HL-60/S4 treated with retinoic acid at 250 ng/mL for 4 days and 3 days (cell line): ENCODE results near the gene SLC35D1.
"Not testable (repeated sequence)": the region's sequence is repeated elsewhere in the genome, so short reads cannot be mapped to it uniquely, and the experiment has no call there.

Experiments
- in situ Hi-C: fragments of 300-500 bp; cut with MboI; formaldehyde crosslinking; loops from 2 replicates; pipeline ENCODE4 v1.7.0; 2022; ENCODE audit warnings: low sequenced_read_pairs

SLC35D1 gene

DNA sequence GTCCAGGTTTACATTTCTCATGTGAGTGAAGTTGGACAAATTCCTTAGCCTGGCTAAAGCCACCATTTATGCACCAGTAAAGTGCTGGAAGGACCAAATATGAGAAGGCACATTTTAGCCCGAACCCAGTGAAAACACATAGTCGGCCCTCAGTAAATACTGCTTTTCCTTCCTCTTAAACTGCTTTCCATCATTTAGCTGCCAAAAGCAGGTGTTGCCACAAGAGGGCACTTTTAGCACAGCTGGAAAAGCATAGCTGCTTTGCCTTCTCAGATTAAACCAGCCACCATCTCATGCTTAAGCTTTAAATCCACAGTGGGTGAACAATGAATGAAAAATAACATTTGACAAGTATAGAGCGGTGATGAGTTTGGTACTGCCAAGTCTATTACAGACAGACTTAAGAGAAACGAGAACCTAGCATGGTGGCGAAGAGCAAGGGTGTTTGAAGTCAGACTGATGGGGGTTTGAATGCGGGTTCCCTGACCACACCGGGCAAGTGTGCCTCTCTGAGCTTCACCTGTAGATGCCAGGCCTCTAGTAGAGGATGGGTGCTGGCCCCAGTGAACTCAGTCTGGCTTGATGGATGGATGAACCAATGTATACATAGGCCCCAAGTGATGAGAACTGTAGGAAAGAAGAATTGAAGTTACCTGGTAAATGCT, 57.8 kb downstream of the SLC35D1 start:
- in situ Hi-C loops, result no loop called here

DNA sequence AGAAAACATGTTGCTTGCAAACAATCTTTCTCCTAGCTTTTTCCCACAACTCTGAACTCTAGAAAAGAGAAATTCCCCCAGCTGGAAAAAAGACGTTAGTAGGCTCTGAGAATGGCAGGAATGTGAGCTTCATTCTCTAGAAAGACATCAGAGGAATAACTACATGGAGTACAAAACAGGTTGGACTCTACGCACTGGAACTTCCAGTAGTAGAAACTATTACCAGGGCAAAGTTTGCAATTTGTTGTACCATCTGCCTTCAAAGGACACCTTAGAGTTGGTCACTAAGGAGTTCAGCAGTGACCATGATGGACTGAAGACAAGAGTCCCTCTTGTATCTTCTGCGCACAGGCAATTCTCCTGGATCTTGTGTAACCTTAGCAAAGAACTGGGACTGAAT, 60.9 kb downstream of the SLC35D1 start:
- in situ Hi-C loops, result no loop called here

DNA sequence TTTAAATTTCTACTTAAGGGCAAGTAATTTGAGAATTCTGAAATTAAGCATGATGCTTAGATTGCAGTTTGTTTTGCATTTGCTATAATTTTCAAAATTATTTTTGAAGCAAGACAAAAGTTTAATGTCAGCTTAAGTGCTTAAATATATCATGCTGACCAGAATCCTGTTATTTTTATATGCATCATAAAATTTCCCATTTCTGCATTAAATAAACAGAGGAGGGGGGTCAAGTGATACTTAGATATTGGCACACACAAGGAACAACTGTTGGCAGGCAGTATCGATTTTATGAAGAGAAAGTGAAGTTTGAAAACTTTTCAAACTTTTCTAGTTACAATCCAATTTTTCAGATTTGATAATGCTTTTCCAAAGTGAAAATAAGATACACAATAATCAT, 68.1 kb downstream of the SLC35D1 start:
- in situ Hi-C loops, result no loop called here

DNA sequence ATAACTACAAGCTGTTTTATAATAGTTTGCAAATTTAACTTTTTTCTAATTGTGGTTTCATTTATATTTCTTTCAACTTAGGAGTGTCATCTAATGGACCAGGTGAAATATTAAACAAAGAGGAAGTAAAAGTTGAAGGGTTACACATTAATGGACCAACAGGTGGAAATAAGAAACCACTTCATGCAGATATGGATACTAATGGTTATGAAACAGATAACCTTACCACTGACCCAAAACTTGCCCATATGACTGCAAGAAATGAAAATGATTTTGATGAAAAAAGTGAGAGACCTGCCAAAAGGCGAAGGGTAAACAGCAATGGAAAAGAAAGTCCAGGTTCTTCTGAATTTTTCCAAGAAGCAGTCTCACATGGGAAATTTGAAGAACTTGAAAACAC, 69.5 kb downstream of the SLC35D1 start:
- in situ Hi-C loops, result no loop called here

DNA sequence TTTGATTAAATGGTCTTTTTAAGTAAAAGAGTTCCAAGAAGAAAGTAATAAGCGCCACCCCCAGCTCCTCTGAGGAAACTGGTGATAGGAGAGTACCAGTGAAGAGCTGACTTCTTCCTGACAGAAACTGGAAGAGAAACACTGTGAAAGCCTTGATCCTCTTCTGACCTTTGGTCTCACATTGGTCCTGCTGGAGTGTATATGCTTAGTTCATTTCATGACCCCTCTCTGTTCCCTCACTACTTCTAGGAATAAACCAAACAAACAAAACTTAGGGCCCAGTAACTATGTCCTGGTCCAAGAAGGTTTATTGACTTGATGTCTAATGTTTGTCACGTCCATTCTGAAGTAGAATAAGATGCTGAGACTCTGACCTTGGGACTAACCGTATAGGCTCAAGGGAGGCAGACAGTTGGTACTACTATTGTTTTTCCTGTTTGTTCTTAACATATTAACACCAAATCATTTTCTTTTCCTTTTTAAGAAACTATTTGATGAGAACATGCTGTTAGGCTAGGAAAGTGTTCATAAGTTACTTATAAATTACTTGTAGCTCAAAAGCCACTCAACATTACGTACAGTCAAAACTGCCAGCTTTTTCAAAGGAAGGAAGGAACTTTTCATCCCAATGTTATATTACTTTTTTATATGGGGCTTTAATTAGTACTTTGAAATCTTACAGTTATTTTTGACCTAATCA, 71.2 kb downstream of the SLC35D1 start:
- in situ Hi-C loops, result no loop called here

DNA sequence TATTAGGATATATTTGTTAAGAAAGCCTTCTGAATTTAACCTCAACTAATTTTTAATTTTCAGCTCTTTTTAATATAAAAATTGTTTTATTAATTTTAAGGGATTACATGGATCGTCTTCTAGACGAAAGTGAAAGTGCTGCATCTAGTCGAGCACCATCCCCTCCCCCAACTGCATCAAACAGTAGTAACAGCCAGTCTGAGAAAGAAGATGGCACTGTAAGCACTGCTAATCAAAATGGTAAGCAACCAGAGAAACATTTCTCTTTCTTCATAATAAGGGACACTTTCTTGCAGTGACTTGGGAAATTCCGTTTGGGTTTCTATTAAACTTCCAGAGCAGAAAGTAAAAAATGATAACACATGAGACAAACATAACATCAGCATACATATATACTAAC, 72.3 kb downstream of the SLC35D1 start:
- in situ Hi-C loops, result no loop called here

DNA sequence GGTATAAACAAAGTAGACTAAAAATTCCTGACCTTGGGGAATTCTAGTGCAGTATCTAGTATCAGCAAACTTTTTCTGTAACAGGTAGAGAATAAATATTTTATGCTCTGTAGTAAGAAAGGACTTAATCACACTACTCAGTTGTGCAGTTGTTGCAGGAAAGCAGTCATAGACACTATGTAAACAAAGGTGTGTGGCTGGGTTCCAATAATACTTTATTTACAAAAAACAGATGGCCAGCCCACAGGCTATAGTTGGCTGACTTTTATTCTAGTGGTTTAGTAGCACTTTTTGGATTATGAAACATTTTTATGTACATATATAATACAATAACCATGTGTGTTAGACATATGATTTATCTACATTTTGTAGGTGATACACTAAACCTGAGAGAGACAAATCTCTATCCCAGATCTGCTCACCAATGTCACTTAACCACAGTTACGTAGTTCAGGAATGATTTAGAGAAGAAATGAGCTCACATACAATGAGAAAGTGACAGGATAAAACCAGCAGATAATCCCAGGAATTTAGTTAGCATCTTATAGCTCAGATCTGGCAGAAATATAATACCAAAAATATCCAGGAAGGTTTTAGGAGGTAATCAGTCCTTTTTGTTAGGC, 73.1 kb downstream of the SLC35D1 start:
- in situ Hi-C loops, result no loop called here

DNA sequence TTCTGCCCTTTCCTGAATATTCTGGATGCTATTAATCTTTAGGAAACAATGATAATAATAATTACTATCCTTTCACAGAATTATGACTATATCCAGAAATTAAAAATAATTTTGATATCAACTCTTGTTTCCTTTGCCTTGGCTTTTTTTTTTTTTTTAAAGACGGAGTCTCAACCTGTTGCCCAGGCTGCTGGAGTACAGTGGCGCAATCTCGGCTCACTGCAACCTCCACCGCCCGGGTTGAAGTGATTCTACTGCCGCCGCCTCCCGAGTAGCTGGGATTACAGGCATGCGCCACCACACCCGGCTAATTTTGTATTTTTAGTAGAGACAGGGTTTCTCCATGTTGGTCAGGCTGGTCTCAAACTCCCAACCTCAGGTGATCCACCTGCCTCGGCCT, 74.3 kb downstream of the SLC35D1 start:
- in situ Hi-C loops, result not testable (repeated sequence)

DNA sequence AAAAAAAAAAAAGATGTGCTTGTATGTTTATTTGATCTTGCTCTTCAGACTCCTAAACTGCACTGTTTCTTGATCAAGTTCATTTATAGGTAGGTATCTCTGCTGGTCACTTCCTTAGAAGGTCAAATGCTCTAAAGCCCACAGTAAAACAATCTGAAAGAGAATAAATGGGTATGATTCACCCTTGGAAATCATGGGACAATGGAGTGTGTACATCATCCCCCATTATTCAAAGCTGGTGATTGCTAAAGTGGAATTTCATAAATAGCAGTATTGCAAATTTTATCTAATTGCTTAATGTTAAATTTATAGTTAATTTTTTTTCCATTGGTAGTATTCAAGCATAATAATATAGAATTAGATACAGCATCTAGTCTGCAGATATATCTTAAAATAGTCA, 75.7 kb downstream of the SLC35D1 start:
- in situ Hi-C loops, result no loop called here

DNA sequence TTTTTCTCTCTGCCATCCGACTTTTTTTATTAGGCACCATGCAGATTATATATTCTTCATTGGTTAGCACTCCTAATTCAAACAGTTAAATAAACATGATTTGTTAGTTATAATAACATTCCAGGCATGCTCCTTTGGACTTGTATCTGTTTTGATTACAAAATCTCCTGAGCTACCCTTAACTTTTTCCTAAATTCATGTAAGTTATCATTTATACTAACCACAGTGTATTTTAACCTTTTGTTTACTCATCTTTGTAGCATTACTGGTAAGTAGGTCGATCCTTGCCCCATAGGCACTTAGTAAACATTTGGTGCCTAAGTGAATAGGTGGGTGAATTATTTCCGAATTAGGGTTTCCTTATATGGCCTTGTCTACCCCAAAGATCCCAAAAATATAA, 85.4 kb downstream of the SLC35D1 start:
- in situ Hi-C loops, result no loop called here

DNA sequence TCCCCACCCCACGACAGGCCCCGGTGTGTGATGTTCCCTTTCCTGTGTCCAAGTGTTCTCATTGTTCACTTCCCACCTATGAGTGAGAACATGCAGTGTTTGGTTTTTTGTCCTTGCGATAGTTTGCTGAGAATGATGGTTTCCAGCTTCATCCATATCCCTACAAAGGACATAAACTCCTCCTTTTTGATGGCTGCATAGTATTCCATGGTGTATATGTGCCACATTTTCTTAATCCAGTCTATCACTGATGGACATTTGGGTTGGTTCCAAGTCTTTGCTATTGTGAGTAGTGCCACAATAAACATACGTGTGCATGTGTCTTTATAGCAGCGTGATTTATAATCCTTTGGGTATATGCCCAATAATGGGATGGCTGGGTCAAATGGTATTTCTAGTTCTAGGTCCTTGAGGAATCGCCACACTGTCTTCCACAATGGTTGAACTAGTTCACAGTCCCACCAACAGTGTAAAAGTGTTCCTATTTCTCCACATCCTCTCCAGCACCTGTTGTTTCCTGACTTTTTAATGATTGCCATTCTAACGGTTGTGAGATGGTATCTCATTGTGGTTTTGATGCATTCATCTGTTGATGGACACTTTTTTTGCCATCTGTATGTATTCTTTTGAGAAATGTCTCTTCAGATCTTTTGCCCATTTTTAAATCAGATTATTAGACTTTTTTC, 87.6 kb downstream of the SLC35D1 start:
- in situ Hi-C loops, result not testable (repeated sequence)

DNA sequence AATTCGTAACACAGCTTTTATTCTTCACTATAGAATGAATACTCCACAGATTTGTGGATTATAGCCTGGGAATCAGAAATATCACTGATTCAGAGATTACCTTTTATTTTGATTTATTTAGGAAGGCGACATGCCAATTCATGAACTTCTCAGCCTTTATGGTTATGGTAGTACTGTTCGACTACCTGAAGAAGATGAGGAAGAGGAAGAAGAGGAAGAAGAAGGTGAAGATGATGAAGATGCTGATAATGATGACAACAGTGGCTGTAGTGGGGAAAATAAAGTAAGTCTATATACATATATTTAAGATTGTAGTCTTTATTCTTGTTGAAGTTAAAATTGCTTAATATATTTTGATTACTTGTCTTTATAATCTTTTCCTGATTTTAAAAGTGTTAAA, 96.0 kb downstream of the SLC35D1 start:
- in situ Hi-C loops, result no loop called here

DNA sequence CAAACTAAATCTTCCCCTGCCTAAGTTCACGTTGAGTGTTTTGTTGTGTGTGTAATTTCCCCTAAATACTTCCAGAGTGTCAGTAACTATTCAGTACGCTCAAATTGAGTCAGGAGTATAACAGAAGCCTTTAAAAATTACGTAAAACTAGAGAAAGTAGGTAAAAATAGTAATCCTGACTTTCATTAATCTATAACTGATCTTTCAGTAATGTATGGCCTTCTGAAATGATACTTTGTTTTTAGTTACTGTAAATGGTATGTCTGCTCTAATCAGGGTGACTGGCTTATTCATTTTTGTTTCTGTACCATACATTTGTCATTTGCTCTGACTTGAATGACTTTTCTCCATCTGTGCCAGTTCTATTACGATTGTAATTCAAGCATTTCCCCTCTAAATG, 99.7 kb downstream of the SLC35D1 start:
- in situ Hi-C loops, result no loop called here

DNA sequence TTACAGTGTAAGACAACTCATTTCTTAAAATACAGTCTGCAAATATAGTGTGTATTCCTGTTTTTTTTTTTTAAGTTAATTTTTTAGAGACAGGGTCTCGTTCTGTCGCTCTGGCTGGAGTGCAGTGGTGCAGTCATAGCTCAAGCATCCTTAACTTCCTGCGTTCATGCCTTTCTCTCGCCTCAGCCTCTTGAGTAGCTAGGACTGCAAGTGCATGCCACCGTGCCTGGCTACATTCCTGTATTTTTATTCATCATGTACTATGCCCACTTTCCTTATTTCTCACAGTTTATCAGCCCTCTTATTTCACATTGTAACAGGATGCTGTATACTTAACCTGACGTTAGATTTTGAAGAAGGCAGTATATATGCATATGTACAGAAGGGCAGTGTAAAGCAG, 102.4 kb downstream of the SLC35D1 start:
- in situ Hi-C loops, result no loop called here
